ENCODE results near the gene LCE2B.

DNA sequence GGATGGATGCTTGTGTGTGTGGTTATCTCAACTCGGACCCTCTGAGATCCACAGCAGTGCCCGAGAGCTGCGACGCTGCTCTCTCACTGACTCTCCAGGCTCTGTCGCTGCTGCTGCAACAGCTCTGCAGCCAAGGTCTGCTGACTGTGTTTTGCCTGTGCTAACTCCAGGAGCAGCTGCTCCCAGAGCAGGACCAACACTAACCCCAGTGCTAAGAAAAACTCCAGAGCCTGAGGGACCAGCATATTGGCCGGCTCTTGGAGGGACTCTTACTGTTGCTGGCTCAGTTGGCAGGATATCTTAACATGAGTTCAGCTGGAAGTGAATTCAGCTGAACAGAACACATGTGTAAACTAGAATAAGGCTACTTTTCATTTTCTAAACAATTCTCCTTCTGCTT, 6.5 kb upstream of the LCE2B start:
- TF ChIP-seq, protein P1, sequence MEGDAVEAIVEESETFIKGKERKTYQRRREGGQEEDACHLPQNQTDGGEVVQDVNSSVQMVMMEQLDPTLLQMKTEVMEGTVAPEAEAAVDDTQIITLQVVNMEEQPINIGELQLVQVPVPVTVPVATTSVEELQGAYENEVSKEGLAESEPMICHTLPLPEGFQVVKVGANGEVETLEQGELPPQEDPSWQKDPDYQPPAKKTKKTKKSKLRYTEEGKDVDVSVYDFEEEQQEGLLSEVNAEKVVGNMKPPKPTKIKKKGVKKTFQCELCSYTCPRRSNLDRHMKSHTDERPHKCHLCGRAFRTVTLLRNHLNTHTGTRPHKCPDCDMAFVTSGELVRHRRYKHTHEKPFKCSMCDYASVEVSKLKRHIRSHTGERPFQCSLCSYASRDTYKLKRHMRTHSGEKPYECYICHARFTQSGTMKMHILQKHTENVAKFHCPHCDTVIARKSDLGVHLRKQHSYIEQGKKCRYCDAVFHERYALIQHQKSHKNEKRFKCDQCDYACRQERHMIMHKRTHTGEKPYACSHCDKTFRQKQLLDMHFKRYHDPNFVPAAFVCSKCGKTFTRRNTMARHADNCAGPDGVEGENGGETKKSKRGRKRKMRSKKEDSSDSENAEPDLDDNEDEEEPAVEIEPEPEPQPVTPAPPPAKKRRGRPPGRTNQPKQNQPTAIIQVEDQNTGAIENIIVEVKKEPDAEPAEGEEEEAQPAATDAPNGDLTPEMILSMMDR (IDR thresholded peaks at IDR 0.05), result no peak
- TF ChIP-seq EP300 (IDR thresholded peaks at IDR 0.05) (no peak), POLR2A (IDR thresholded peaks at IDR 0.05) (no peak)
